Amniotic epithelial cell (primary cell): ENCODE measurements around the gene RAPGEF5.

Experiments
- DNase-seq: peaks from one replicate; pipeline ENCODE4 v3.0.0-alpha.2; 2010; ENCODE audit warnings: low read depth

Gene RAPGEF5, protein sequence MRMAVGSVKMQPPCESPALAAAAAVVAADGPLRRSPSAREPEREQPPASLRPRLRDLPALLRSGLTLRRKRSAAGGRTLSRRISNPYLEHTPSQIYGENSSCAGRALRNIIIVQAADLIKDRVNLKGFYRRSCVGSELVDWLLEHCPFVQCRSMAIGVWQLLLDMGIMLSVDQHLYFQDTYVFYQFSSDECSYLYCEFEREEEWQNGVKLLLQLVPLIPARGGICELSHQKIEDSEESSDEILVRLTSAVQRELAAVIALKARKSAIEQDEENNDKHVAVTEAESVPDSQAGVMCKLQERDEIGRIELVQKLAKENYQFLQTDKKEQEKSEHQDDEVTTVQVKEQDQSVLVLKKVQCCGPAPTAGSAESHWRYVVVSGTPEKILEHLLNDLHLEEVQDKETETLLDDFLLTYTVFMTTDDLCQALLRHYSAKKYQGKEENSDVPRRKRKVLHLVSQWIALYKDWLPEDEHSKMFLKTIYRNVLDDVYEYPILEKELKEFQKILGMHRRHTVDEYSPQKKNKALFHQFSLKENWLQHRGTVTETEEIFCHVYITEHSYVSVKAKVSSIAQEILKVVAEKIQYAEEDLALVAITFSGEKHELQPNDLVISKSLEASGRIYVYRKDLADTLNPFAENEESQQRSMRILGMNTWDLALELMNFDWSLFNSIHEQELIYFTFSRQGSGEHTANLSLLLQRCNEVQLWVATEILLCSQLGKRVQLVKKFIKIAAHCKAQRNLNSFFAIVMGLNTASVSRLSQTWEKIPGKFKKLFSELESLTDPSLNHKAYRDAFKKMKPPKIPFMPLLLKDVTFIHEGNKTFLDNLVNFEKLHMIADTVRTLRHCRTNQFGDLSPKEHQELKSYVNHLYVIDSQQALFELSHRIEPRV

DNA sequence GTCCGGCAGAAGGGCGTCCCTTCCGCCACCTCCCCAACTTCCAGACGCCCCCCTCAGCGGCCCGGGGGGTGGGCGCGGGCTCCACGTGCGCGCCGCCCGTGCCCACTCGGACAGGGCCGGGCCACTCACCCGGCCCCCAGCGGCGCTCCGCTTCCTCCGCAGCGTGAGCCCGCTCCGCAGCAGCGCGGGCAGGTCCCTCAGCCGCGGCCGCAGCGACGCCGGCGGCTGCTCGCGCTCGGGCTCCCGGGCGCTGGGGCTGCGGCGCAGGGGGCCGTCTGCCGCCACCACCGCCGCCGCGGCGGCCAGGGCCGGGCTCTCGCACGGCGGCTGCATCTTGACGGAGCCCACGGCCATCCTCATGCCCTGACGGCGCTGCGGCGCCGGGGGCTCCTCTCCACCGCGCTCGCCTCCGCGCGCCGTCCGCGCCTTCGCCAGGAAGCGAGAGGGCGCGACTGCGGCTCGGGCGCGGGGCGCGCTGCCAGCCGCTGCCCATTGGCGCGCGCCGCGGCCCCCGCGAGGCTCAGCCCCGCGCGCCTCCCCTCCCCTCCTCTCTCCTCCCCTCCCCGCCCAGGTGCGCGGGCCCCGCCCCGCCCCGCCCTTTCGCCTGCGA lies at the start of gene RAPGEF5:
TSS of gene RAPGEF5 (minus strand) at position 454 of the 610 bp plus-strand sequence. CDS start at position 360, 94 bp downstream.
- DNase-seq: no peak

DNA sequence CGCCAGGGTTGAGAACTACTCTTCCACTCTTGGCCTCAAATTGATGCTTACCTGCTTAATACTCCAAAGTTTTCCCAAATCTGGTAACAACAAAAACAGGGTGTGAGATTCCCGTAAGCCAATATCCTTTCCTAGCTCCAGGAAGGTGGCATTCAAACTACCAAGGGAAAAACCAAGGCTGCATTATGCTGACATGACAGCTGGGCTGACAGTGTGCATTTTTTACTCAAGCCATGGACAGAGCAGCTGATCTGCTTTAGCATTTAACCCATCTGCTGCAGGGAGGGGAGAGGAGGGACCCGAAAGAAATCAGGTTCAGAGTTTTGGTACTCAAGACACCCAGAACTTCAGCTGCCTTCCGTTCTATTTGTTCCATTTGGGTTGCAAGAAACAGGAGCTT lies 49.8 kb upstream of the RAPGEF5 start:
- no peak for DNase-seq

- DNase-seq: no peak
Observed at GRCh38 chr7:22404421-22405023, 47.6 kb upstream of the RAPGEF5 start.

GRCh38 chr7:22403344-22403743 lies 46.4 kb upstream of the RAPGEF5 start:
- no peak for DNase-seq

GRCh38 chr7:22402250-22402649 lies 45.3 kb upstream of the RAPGEF5 start:
- no peak for DNase-seq

GRCh38 chr7:22400936-22401553 lies 44.1 kb upstream of the RAPGEF5 start:
- no peak for DNase-seq

- no peak for DNase-seq
Observed at GRCh38 chr7:22400150-22400814, 43.3 kb upstream of the RAPGEF5 start.

- no peak for DNase-seq
Observed at GRCh38 chr7:22399546-22399945, 42.6 kb upstream of the RAPGEF5 start.

DNA sequence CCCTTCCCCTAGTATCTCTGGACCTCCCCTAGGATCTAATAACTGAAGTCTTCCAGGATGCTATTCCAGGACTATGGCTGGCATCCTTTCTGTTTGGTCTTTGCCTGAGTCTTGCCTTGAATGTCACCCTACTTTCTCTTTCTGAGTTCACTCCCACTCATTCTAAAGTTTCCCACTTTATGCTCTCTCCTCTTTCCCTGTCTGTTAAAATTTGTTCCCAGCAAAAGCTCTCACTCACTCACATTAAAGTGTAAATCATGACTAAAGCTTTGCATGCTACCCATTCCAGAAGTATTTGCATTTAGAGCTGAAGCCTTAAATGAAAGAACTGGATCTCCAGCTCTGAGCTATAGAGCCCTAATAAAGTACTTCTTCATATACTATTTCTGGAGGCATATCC lies 42.1 kb upstream of the RAPGEF5 start:
- DNase-seq: no peak

DNA sequence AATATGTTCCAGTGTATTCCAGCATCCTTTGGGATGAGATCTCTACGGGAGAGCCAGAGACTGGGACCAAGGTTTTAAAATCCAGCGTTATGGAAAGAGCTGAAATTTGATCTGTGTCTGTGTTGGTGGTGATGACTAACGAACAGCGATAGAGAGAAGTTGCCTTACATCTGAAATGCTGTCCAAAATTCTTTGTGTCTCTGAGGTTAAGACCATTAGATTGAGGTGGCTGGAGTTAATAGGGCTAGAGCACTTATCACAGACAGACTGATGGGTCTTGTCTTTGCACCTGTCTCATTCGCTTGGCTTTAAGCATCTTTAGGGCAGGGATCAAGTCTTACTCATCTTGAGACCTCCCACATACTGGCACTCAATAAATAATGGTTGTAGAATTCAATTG lies 41.0 kb upstream of the RAPGEF5 start:
- DNase-seq: no peak

- no peak for DNase-seq
Observed at GRCh38 chr7:22395222-22395621, 38.3 kb upstream of the RAPGEF5 start.

DNA sequence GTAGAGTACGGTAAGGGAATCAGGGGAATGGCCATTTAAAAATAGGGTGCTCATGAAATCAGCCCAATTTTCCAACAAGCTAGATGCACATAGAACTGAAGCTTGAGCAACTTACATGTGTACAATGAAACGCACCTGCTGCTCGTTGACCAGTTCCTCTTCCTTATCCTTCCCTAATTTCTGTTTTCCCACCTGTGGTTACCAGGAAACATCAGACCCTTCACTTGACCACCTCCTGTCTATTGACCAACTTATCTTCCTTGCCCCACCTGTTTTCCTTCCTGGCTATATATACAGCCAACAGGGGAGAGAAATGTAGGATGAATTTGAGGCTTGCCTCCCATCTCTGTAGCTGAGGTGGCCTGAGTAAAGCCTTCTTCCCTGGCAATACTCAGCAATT lies 37.8 kb upstream of the RAPGEF5 start:
- no peak for DNase-seq

- peak; percentile 32 for DNase-seq
Observed at GRCh38 chr7:22393913-22394729, 37.2 kb upstream of the RAPGEF5 start.

DNA sequence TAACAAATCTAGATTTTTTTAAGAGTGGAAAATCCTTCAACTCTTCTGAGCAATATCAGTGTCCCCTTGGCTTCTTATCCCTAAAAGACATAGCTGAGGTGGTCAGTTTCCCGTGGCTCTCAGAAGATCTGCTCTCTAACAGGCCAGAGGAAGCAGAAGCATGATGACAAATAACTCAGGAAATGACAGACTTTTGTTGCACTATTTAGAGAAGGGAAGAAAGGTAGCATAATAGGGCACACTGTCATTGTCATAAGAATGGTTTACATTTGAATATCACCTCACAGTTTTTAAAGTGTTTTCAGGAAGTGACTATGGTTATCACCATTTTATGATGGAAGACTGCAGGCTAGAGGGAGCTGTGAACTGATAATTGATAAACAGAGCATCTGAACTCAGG lies 33.6 kb upstream of the RAPGEF5 start:
- DNase-seq: no peak

- DNase-seq: no peak
Observed at GRCh38 chr7:22389892-22390291, 32.9 kb upstream of the RAPGEF5 start.

GRCh38 chr7:22387583-22387982 lies 30.6 kb upstream of the RAPGEF5 start:
- no peak for DNase-seq

DNA sequence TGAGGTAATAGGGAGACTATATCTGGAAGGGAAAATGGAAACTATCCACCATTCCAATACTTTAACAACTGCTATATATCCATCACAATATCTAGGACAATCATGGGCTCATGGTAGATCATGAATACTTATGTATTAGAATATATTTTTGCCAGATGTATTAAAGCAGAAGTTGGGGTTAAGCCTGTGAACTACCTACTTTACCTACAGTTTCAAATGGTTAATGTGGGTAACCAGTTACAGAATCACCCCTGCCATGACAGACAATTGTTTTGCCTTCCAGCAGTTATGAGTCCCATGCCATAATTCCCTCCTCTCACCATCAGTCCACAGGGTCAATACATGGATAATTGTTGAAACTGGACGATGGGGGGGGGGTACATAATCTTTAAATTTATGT lies 29.9 kb upstream of the RAPGEF5 start:
- DNase-seq: no peak

DNA sequence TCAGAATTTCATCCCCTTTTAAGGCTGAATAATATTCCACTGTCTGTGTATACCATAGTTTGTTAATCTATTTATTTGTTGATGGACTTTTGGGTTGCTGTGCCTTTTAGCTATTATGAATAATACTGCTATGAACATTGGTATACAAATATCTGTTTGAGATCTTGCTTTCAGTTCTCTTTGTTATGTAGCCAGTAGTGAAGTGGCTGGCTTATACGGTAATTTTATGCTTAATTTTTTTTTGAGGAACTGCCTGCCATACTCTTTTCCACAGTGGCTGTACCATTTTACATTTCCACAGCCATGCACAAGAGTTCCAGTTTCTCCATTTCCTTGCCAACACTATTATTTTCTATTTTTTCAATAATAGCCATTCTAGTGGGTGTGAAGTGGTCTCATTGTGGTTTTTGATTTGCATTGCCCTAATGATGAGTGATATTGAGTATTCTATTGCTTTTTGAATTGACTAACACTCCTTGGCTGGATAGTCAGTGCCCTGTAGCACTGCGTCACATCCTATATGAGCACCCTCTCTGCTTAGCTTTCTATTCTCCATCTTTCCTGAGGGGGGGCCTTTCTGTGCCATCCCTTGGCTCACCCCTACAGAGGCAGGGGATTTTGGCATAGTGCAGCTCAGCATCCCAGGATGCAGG lies 29.4 kb upstream of the RAPGEF5 start:
- DNase-seq: no peak

- no peak for DNase-seq
Observed at GRCh38 chr7:22385326-22385725, 28.4 kb upstream of the RAPGEF5 start.

DNA sequence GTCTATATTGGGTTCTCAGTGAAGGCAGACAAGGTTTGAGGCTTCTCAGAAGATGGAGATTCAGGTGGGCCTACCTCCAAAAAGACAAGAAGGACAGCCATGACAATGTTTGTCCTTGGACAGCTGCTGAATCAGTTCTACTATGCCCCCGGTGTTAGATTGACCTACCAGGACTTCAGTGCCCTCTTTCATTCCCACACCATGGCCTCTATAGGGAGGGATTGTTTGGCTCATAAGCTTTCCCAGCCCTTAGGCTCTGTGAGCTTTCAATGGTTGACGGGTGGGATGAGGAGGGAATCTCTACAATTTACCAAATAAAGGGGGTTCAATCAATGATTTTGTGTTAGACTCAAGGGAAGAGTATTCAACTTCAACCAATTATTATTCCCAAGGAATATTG lies 23.4 kb upstream of the RAPGEF5 start:
- no peak for DNase-seq
